ENCODE results near the gene KRT83.

KRT83 gene

DNA sequence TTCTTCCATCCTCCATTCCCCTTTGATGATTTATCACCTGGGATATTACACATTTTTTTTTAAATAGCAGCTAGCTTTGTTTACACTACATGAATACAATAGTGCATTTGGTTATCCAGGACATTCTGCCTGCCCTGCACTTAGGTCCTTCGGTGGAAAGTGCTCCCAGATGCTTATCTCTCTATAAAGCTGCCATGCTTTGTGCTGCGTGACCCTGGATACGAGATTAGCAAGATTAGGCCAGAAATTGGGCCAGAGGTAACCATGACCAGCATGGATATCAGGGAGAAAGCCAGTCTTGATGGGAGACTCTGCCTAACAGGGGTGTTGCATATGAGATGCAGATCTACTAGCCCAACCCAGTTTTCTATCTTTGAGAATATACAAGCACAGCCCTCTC is 12.1 kb upstream of the KRT83 start:
- H3K4me3 ChIP-seq (ENCODE audit: low read depth, low read length) = no peak overlapping the region
- H3K36me3 ChIP-seq (ENCODE audit: control insufficient read depth in 2 of 2, insufficient read depth in 1 of 2, low read length in 2 of 2) = no peaks in the 10 kb centered on the region
- no peaks in the 10 kb centered on the region for H3K9me3 ChIP-seq (ENCODE audit: control insufficient read depth, insufficient read depth, low read depth, low read length)
- H3K4me1 ChIP-seq (ENCODE audit: control insufficient read depth, insufficient read depth, low read length) = 0 out of 2 replicates have a peak, but pooled peaks cover 2% of the 10 kb centered on the region
- ChIA-PET CTCF (interaction anchor here (0.5 to 9.2 kb wide), 5 partner anchors 17 to 546 kb away, joined by 3 to 104 read pairs (median 3); no protein-coding TSS in a partner anchor), POLR2A (no interaction called here)
- no peak overlapping the region for H3K27ac ChIP-seq (ENCODE audit: extremely low read depth, low read depth, low read length)
- no peak for TF ChIP-seq ZNF600 (tag by site-specific recombination; IDR thresholded peaks at IDR 0.05)
- TF ChIP-seq ZNF530 (tag by site-specific recombination; IDR thresholded peaks at IDR 0.05; ENCODE audit: low read depth) = no peak
- no peak for TF ChIP-seq SCRT2 (tag by site-specific recombination; IDR thresholded peaks at IDR 0.05)
- no peak for TF ChIP-seq ZNF654 (tag by site-specific recombination; IDR thresholded peaks at IDR 0.05; ENCODE audit: low read depth)
- TF ChIP-seq ZNF37A (tag by site-specific recombination; IDR thresholded peaks at IDR 0.05) = no peak
- TF ChIP-seq, protein P1, sequence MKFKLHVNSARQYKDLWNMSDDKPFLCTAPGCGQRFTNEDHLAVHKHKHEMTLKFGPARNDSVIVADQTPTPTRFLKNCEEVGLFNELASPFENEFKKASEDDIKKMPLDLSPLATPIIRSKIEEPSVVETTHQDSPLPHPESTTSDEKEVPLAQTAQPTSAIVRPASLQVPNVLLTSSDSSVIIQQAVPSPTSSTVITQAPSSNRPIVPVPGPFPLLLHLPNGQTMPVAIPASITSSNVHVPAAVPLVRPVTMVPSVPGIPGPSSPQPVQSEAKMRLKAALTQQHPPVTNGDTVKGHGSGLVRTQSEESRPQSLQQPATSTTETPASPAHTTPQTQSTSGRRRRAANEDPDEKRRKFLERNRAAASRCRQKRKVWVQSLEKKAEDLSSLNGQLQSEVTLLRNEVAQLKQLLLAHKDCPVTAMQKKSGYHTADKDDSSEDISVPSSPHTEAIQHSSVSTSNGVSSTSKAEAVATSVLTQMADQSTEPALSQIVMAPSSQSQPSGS (tag by site-specific recombination; IDR thresholded peaks at IDR 0.05; ENCODE audit: low read depth) = no peak
- TF ChIP-seq ZBTB1 (tag by site-specific recombination; IDR thresholded peaks at IDR 0.05) = no peak

DNA sequence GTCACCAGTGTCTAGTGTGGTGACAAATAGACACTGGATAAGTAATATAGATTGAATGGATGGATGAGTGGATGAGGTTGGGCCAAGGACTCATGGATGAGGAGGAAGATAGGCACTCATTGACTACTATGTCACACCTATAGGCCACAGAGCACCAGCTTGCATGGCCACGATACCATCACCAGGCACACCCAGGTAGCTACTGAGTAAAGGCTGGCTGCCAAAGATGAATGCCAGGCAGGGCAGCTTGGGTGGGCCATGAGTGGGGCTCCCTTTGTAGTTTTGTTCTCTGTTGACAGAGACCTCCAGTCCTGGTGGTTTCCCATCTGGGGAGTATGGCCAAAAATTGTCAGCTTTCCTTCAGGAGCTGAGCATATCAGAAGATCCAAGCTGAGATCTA is 11.2 kb upstream of the KRT83 start:
- CTCF ChIA-PET = interaction anchor here (0.6 to 9.2 kb wide), 3 partner anchors 110 to 647 kb away, joined by 3 to 104 read pairs (median 6); no protein-coding TSS in a partner anchor
- TF ChIP-seq ZNF114 (tag by site-specific recombination; IDR thresholded peaks at IDR 0.05) = no peak
- no peak for TF ChIP-seq ZNF48 (tag by site-specific recombination; IDR thresholded peaks at IDR 0.05)
- TF ChIP-seq ZNF529 (tag by site-specific recombination; IDR thresholded peaks at IDR 0.05; ENCODE audit: insufficient replicate concordance) = no peak
- TF ChIP-seq YY1 (tag by site-specific recombination; IDR thresholded peaks at IDR 0.05) = no peak
- no peak for TF ChIP-seq ZNF112 (tag by site-specific recombination; IDR thresholded peaks at IDR 0.05)
- no peak for TF ChIP-seq SP2 (tag by site-specific recombination; IDR thresholded peaks at IDR 0.05)
- TF ChIP-seq ZNF157 (tag by site-specific recombination; IDR thresholded peaks at IDR 0.05) = no peak
- TF ChIP-seq, protein P2, sequence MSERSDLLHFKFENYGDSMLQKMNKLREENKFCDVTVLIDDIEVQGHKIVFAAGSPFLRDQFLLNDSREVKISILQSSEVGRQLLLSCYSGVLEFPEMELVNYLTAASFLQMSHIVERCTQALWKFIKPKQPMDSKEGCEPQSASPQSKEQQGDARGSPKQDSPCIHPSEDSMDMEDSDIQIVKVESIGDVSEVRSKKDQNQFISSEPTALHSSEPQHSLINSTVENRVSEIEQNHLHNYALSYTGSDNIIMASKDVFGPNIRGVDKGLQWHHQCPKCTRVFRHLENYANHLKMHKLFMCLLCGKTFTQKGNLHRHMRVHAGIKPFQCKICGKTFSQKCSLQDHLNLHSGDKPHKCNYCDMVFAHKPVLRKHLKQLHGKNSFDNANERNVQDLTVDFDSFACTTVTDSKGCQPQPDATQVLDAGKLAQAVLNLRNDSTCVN (tag by site-specific recombination; optimal IDR thresholded peaks at IDR 0.05) = no peak
- TF ChIP-seq MYNN (tag by site-specific recombination; IDR thresholded peaks at IDR 0.05; ENCODE audit: borderline replicate concordance) = no peak
- TF ChIP-seq ZNF514 (tag by site-specific recombination; IDR thresholded peaks at IDR 0.05) = no peak
- TF ChIP-seq, protein P3, sequence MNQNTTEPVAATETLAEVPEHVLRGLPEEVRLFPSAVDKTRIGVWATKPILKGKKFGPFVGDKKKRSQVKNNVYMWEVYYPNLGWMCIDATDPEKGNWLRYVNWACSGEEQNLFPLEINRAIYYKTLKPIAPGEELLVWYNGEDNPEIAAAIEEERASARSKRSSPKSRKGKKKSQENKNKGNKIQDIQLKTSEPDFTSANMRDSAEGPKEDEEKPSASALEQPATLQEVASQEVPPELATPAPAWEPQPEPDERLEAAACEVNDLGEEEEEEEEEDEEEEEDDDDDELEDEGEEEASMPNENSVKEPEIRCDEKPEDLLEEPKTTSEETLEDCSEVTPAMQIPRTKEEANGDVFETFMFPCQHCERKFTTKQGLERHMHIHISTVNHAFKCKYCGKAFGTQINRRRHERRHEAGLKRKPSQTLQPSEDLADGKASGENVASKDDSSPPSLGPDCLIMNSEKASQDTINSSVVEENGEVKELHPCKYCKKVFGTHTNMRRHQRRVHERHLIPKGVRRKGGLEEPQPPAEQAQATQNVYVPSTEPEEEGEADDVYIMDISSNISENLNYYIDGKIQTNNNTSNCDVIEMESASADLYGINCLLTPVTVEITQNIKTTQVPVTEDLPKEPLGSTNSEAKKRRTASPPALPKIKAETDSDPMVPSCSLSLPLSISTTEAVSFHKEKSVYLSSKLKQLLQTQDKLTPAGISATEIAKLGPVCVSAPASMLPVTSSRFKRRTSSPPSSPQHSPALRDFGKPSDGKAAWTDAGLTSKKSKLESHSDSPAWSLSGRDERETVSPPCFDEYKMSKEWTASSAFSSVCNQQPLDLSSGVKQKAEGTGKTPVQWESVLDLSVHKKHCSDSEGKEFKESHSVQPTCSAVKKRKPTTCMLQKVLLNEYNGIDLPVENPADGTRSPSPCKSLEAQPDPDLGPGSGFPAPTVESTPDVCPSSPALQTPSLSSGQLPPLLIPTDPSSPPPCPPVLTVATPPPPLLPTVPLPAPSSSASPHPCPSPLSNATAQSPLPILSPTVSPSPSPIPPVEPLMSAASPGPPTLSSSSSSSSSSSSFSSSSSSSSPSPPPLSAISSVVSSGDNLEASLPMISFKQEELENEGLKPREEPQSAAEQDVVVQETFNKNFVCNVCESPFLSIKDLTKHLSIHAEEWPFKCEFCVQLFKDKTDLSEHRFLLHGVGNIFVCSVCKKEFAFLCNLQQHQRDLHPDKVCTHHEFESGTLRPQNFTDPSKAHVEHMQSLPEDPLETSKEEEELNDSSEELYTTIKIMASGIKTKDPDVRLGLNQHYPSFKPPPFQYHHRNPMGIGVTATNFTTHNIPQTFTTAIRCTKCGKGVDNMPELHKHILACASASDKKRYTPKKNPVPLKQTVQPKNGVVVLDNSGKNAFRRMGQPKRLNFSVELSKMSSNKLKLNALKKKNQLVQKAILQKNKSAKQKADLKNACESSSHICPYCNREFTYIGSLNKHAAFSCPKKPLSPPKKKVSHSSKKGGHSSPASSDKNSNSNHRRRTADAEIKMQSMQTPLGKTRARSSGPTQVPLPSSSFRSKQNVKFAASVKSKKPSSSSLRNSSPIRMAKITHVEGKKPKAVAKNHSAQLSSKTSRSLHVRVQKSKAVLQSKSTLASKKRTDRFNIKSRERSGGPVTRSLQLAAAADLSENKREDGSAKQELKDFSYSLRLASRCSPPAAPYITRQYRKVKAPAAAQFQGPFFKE (tag by site-specific recombination; IDR thresholded peaks at IDR 0.05; ENCODE audit: borderline replicate concordance) = no peak
- TF ChIP-seq, protein P4, sequence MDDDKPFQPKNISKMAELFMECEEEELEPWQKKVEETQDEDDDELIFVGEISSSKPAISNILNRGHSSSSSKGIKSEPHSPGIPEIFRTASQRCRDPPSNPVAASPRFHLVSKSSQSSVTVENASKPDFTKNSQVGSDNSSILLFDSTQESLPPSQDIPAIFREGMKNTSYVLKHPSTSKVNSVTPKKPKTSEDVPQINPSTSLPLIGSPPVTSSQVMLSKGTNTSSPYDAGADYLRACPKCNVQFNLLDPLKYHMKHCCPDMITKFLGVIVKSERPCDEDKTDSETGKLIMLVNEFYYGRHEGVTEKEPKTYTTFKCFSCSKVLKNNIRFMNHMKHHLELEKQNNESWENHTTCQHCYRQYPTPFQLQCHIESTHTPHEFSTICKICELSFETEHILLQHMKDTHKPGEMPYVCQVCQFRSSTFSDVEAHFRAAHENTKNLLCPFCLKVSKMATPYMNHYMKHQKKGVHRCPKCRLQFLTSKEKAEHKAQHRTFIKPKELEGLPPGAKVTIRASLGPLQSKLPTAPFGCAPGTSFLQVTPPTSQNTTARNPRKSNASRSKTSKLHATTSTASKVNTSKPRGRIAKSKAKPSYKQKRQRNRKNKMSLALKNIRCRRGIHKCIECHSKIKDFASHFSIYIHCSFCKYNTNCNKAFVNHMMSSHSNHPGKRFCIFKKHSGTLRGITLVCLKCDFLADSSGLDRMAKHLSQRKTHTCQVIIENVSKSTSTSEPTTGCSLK (tag by site-specific recombination; IDR thresholded peaks at IDR 0.05) = no peak
- no peak for TF ChIP-seq ZNF16 (tag by site-specific recombination; IDR thresholded peaks at IDR 0.05; ENCODE audit: low read depth)
- TF ChIP-seq SP3 (tag by site-specific recombination; IDR thresholded peaks at IDR 0.05) = no peak
- TF ChIP-seq ZNF555 (tag by site-specific recombination; conservative IDR thresholded peaks at IDR 0.05) = no peak
- TF ChIP-seq ZNF776 (tag by site-specific recombination; IDR thresholded peaks at IDR 0.05; ENCODE audit: borderline replicate concordance) = no peak
- POLR2A ChIA-PET = no interaction called here
- Histone ChIP-seq H3K27ac (ENCODE audit: extremely low read depth, low read depth, low read length) (no peak overlapping the region), H3K9me3 (ENCODE audit: control insufficient read depth, insufficient read depth, low read depth, low read length) (no peaks in the 10 kb centered on the region), H3K4me1 (ENCODE audit: control insufficient read depth, insufficient read depth, low read length) (0 out of 2 replicates have a peak, but pooled peaks cover 2% of the 10 kb centered on the region), H3K4me3 (ENCODE audit: low read depth, low read length) (no peak overlapping the region), H3K36me3 (ENCODE audit: control insufficient read depth in 2 of 2, insufficient read depth in 1 of 2, low read length in 2 of 2) (no peaks in the 10 kb centered on the region)

All from HEK293 (cell line).